HepG2 (cell line): ENCODE results near the gene SPOP. TPM values are rescaled to one million over a fixed set of nuclear protein-coding genes. Genes with fewer than 3 reads are reported as not detected.

Source experiments
- ATAC-seq: fragments of 200-7000 bp; cut with Tn5 transposase; 3 replicates; pipeline ENCODE4 v1.9.1; 2020; ENCODE audit warnings: mild to moderate bottlenecking, moderate library complexity
- BruUV-seq: library from RNA; stranded (reverse); fragments of 400-500 nt; replicated peaks from 2 replicates; lab custom pipeline; 2021; lab: Mats Ljungman, UMichigan
- CTCF ChIA-PET: fragments of 300-600 bp; formaldehyde crosslinking; extraction: SDS; loops from one replicate; lab custom pipeline; 2021; ENCODE audit warnings: low total read pairs, inconsistent platforms, low intra/inter-chr PET ratio; lab: Yijun Ruan, JAX
- POLR2A ChIA-PET: fragments of 350-600 bp; sonication (Branson Sonifier 250); formaldehyde crosslinking; loops from one replicate; lab custom pipeline; 2020; ENCODE audit warnings: antibody characterized with exemption, inconsistent platforms; lab: Yijun Ruan, JAX
- DNase-seq: peaks from one replicate; pipeline ENCODE4 v3.0.0-alpha.2; 2015; ENCODE audit warnings: low spot score
- FAIRE-seq: peaks from 3 replicates; lab custom pipeline; 2011; peaks lifted over from hg19 to GRCh38; lab: Jason Lieb, UNC
- H2AFZ ChIP-seq: one replicate; pipeline ENCODE4 v1.6.1; 2011; ENCODE audit warnings: low read length, inconsistent platforms
- H3K27ac ChIP-seq: fragments of 300-600 bp; 3 replicates; pipeline ENCODE4 v1.8.0; 2011; ENCODE audit warnings: mixed run types, mild to moderate bottlenecking, mixed read lengths, low read length, inconsistent platforms; ENCODE audit not compliant: insufficient read depth; ENCODE audit errors: extremely low read length
- H3K27me3 ChIP-seq, 2 experiments: fragments of 200-600 bp in 1 of 2; 2 replicates in 1 of 2; 3 replicates in 1 of 2; pipeline versions ENCODE4 v1.6.0 to v1.8.0; 2011; ENCODE audit warnings: low read length in 2 of 2, mild to moderate bottlenecking in 2 of 2, moderate library complexity in 2 of 2, inconsistent platforms in 1 of 2; ENCODE audit not compliant: insufficient read depth in 2 of 2, control insufficient read depth in 1 of 2
- H3K36me3 ChIP-seq, 2 experiments: fragments of 200-600 bp in 1 of 2; replicated peaks in 1 of 2; 2 replicates in 1 of 2; 3 replicates in 1 of 2; pipeline versions ENCODE4 v1.5.1 to v1.8.0; 2011; ENCODE audit warnings: low read length in 2 of 2, inconsistent platforms in 1 of 2; ENCODE audit not compliant: insufficient read depth in 2 of 2, control insufficient read depth in 1 of 2
- H3K4me1 ChIP-seq: 2 replicates; pipeline ENCODE4 v1.5.1; 2012; ENCODE audit warnings: low read length, inconsistent platforms; ENCODE audit not compliant: insufficient read depth
- H3K4me2 ChIP-seq: 2 replicates; pipeline ENCODE4 v1.6.0; 2011; ENCODE audit warnings: low read depth, low read length, inconsistent platforms
- H3K4me3 ChIP-seq, 3 experiments: fragments of 200-600 bp in 1 of 3; sonication (generic), shearing (Covaris generic) in 1 of 3; replicated peaks in 1 of 3; 2 replicates each; pipeline ENCODE4 v1.5.1; 2011 to 2016; ENCODE audit warnings: low read length in 3 of 3, inconsistent platforms in 2 of 3, low read depth in 2 of 3, mild to moderate bottlenecking in 2 of 3, control low read depth in 1 of 3, mixed read lengths in 1 of 3; ENCODE audit not compliant: insufficient read depth in 1 of 3
- H3K79me2 ChIP-seq: one replicate; pipeline ENCODE4 v1.6.1; 2011; ENCODE audit warnings: low read length, inconsistent platforms; ENCODE audit not compliant: insufficient read depth
- H3K9ac ChIP-seq: 2 replicates; pipeline ENCODE4 v1.6.0; 2011; ENCODE audit warnings: mild to moderate bottlenecking, low read depth, low read length, inconsistent platforms; ENCODE audit not compliant: insufficient read depth
- H3K9me3 ChIP-seq: 2 replicates; pipeline ENCODE4 v1.5.1; 2012; ENCODE audit warnings: mild to moderate bottlenecking, low read length
- H4K20me1 ChIP-seq: 2 replicates; pipeline ENCODE4 v1.6.0; 2011; ENCODE audit warnings: inconsistent platforms, mild to moderate bottlenecking, low read length, moderate library complexity; ENCODE audit not compliant: insufficient read depth
- CENPBD1 ChIP-seq: sonication (generic); formaldehyde crosslinking; IDR thresholded peaks from 2 replicates; pipeline ENCODE4 v1.8.0; 2022; ENCODE audit warnings: missing genetic modification reagents, low read depth, mild to moderate bottlenecking, borderline replicate concordance
- DR1 ChIP-seq: sonication (generic); formaldehyde crosslinking; IDR thresholded peaks from 2 replicates; pipeline ENCODE4 v1.8.0; 2021; ENCODE audit warnings: mild to moderate bottlenecking, missing genetic modification reagents, inconsistent platforms
- FOXK2 ChIP-seq: fragments of 450-650 bp; IDR thresholded peaks from 2 replicates; pipeline ENCODE4 v1.6.1; 2016
- GPBP1L1 ChIP-seq: sonication (generic); formaldehyde crosslinking; IDR thresholded peaks from 2 replicates; pipeline ENCODE4 v1.5.0; 2020; ENCODE audit warnings: mild to moderate bottlenecking, missing genetic modification reagents
- HMG20B ChIP-seq: conservative IDR thresholded peaks from 2 replicates; pipeline ENCODE4 v1.6.1; 2016; ENCODE audit warnings: missing genetic modification reagents, missing compliant biosample characterization
- HOXA9 ChIP-seq: sonication (generic); formaldehyde crosslinking; IDR thresholded peaks from 2 replicates; pipeline ENCODE4 v1.8.1; 2022; ENCODE audit warnings: missing genetic modification reagents, mild to moderate bottlenecking, moderate library complexity, borderline replicate concordance
- MED13 ChIP-seq: sonication (generic); formaldehyde crosslinking; IDR thresholded peaks from 2 replicates; pipeline ENCODE4 v1.5.0; 2020; ENCODE audit warnings: missing genetic modification reagents
- NR2C2 ChIP-seq: sonication (generic); formaldehyde crosslinking; IDR thresholded peaks from 2 replicates; pipeline ENCODE4 v1.4.0; 2020; ENCODE audit warnings: missing genetic modification reagents, mild to moderate bottlenecking, moderate library complexity, borderline replicate concordance
- POLR2AphosphoS5 ChIP-seq: IDR thresholded peaks from 2 replicates; pipeline ENCODE4 v1.6.1; 2012; ENCODE audit warnings: low read depth, low read length
- SPEN ChIP-seq: sonication (generic); formaldehyde crosslinking; IDR thresholded peaks from 2 replicates; pipeline ENCODE4 v1.5.1; 2020; ENCODE audit warnings: low read depth, mild to moderate bottlenecking, missing genetic modification reagents
- SRSF1 ChIP-seq: fragments of 200-400 bp; formaldehyde crosslinking; optimal IDR thresholded peaks from 2 replicates; pipeline ENCODE3; 2017; ENCODE audit warnings: mild to moderate bottlenecking, low read depth, low read length, moderate library complexity
- ZBTB26 ChIP-seq: IDR thresholded peaks from 2 replicates; pipeline ENCODE4 v1.6.1; 2016; ENCODE audit warnings: missing compliant biosample characterization, missing genetic modification reagents, borderline replicate concordance
- ZBTB38 ChIP-seq: sonication (generic); formaldehyde crosslinking; IDR thresholded peaks from 2 replicates; pipeline ENCODE4 v1.5.1; 2020; ENCODE audit warnings: mild to moderate bottlenecking, missing genetic modification reagents
- ZFP62 ChIP-seq: sonication (generic); formaldehyde crosslinking; IDR thresholded peaks from 2 replicates; pipeline ENCODE4 v1.4.0; 2020; ENCODE audit warnings: missing genetic modification reagents
- ZGPAT ChIP-seq: IDR thresholded peaks from 2 replicates; pipeline ENCODE4 v1.6.1; 2016; ENCODE audit warnings: mild to moderate bottlenecking
- ZKSCAN5 ChIP-seq: sonication (generic); formaldehyde crosslinking; IDR thresholded peaks from 2 replicates; pipeline ENCODE4 v1.5.1; 2020; ENCODE audit warnings: mild to moderate bottlenecking, missing genetic modification reagents
- ZNF3 ChIP-seq: IDR thresholded peaks from 2 replicates; pipeline ENCODE4 v1.7.0; 2017; ENCODE audit warnings: inconsistent platforms
- ZNF460 ChIP-seq: sonication (generic); formaldehyde crosslinking; IDR thresholded peaks from 2 replicates; pipeline ENCODE4 v1.5.1; 2020; ENCODE audit warnings: missing genetic modification reagents, mild to moderate bottlenecking, borderline replicate concordance
- WGBS: methylation state at CpG from one replicate; pipeline ENCODE4 v1.1.6; 2017; ENCODE audit warnings: low lambda C conversion rate; 5-methylcytosine and 5-hydroxymethylcytosine counted together
- in situ Hi-C: cut with HindIII; loops from 2 replicates; pipeline ENCODE4 v1.10.0; 2017; ENCODE audit warnings: low pct_unique_long_range_greater_than_20kb; ENCODE audit not compliant: extremely low pct_ligation_motif_present
- intact Hi-C: fragments of 100-400 bp; cut with micrococcal nuclease; formaldehyde crosslinking; loops from one replicate; pipeline ENCODE4 v1.10.0; 2022; ENCODE audit not compliant: unreplicated experiment
- polyA plus RNA-seq, 8 experiments: library from polyadenylated mRNA; depleted of rRNA in 3 of 8; stranded (reverse) in 7 of 8; unstranded in 1 of 8; fragments of >200 nt; fragmentation: Illumina TruSeq in 4 of 8; extraction: Trizol in 4 of 8; gene quantifications; 2 replicates each; pipeline versions ENCODE4 v1.2.1 to v1.2.3, GENCODE V29; 2011 to 2016; ENCODE audit warnings: low read depth in 4 of 8, missing spikeins in 1 of 8, mixed read lengths in 1 of 8; ENCODE audit not compliant: insufficient read depth in 1 of 8
- total RNA-seq, 5 experiments: library from RNA; depleted of rRNA; stranded (reverse); fragments of >200 nt; fragmentation: Illumina TruSeq; extraction: Trizol; gene quantifications; 2 replicates each; pipeline ENCODE4 v1.2.3, GENCODE V29; 2016; ENCODE audit warnings: low read depth in 1 of 5

The SPOP gene
- total and polyA plus RNA-seq, 2 of the 13 experiments (the other 11 are each of a cell fraction or from before 2014, with no cell fraction given) = 52.8 to 60.8 TPM

- Histone ChIP-seq H3K79me2 (peaks cover 46% of the 10 kb centered on the region), H2AFZ (no peak overlapping the region), H3K36me3 (peaks cover 0 to 11% of the 10 kb centered on the region in 2 experiments; a peak in 2 of 5 replicates), H4K20me1 (peaks cover 11% of the 10 kb centered on the region; the same call in 1 of the 2 replicates), H3K9me3 (no peaks in the 10 kb centered on the region), H3K9ac (peak overlapping the region; percentile 80), H3K27ac (peak overlapping the region; percentile 73), H3K4me1 (peaks cover 43% of the 10 kb centered on the region), H3K27me3 (no peaks in the 10 kb centered on the region; a peak in 1 of 5 replicates), H3K4me2 (peak overlapping the region; percentile 94), H3K4me3 (peak overlapping the region; percentile 68 to 77 (median 74))
- intact Hi-C loops = no loop called here
- TSS peak; percentile 60 for BruUV-seq
- POLR2A ChIA-PET = interaction anchor here (0.6 to 1.6 kb wide), 15 partner anchors 10 to 659 kb away, joined by 3 to 14 read pairs (median 4); partner anchors contain the start of genes FAM117A, KAT7, NXPH3 and SLC35B1
- peak; percentile 84 for ATAC-seq
- WGBS = under 1% methylated on average over 33 of the region's 34 CpGs
- no peak for FAIRE-seq
- in situ Hi-C loops = no loop called here
- CTCF ChIA-PET = interaction anchor here (0.6 to 1.0 kb wide), 3 partner anchors 11 to 102 kb away, joined by 3 to 6 read pairs (median 3); partner anchors contain the start of gene NXPH3
- peak; percentile 92 for DNase-seq
- no peak for TF ChIP-seq ZNF3 (CRISPR knock-in tag)
- no peak for TF ChIP-seq NR2C2
- no peak for TF ChIP-seq SRSF1
- TF ChIP-seq SPEN (CRISPR knock-in tag) = no peak
- no peak for TF ChIP-seq MED13 (CRISPR knock-in tag)
- no peak for TF ChIP-seq ZBTB26 (CRISPR knock-in tag)
- no peak for TF ChIP-seq HMG20B (CRISPR knock-in tag)
- no peak for TF ChIP-seq DR1
- TF ChIP-seq GPBP1L1 (CRISPR knock-in tag) = no peak
- no peak for TF ChIP-seq CENPBD1 (CRISPR knock-in tag)
- TF ChIP-seq ZBTB38 (CRISPR knock-in tag) = 0 out of 2 replicates have a peak, but pooled peaks have one; percentile 23
- TF ChIP-seq ZFP62 = no peak
- TF ChIP-seq ZNF460 (CRISPR knock-in tag) = no peak
- TF ChIP-seq FOXK2 = no peak
- TF ChIP-seq HOXA9 (CRISPR knock-in tag) = no peak; the same call in 1 of the 2 replicates
- peak; percentile 56 for TF ChIP-seq POLR2AphosphoS5
- TF ChIP-seq ZKSCAN5 (CRISPR knock-in tag) = no peak
- TF ChIP-seq ZGPAT (CRISPR knock-in tag) = no peak
Measured at GRCh38 chr17:49677134-49677932, 564 bp downstream of the SPOP start.
